KBM-7 (cell line): ENCODE measurements around the gene ZDHHC16.
A peak's percentile ranks its signal among the peaks of the same experiment; 100 is the strongest.
"Not testable (repeated sequence)": the region's sequence is repeated elsewhere in the genome, so short reads cannot be mapped to it uniquely, and the experiment has no call there.

Experiments
- DNase-seq: peaks from one replicate; pipeline ENCODE4 v3.0.0-alpha.2; 2015
- in situ Hi-C: fragments of 300-500 bp; cut with MboI; formaldehyde crosslinking; loops from 2 replicates; pipeline ENCODE4 v1.14.3; 2020; ENCODE audit warnings: low sequenced_read_pairs, low pct_unique_long_range_greater_than_20kb, mixed read lengths

The ZDHHC16 gene

DNA sequence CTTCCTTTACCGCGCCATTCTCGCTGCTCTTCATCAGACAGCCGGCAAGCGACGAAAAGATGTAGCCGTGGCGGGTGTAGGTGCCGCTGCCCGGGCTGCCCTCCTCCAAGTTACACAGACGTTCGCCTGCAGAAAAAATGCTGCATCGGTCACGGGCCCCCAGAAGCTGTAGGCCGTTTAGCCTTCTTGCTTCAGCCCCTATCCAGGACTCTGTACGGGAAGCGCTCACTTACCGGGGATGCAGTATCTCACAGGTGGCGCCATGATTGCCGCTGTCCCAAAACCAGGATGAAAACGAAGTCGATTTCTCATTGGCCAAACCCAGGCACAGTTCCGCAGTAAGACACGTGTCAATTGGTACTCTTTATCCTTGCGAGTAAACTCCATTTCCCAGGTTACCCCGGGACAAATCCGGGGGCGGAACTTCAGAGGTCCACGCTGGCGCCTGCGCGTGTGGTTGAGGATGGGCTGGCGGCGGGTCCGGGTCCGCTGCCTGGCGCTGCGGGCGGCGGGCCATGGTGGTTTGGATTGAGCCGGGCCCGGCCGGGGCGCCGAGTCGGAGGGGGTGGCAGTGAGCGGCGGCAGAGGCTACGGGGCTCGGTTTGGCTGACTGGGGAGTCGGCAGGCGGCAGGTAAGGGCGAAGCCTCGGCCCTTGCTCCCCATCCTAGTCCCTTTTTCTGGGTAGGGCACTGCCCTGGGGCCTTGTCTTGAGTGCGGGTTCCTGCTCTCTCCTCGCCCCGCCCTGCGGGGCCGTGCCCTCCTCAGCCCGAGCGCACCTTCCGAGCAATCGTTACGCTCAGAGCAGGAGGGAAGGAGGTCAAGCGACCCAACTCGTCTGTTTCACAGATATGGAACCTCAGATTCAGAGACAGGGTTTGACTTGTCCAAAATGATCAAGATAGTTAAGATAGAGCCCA is at the start of gene ZDHHC16, which contains the start of gene EXOSC1:
Gene ZDHHC16 (plus strand): TSS at position 454 of the 918 bp plus-strand sequence. CDS start 5,501 bp downstream, outside the sequence.
Gene EXOSC1 (minus strand): TSS at position 285 of the 918 bp plus-strand sequence. CDS start 21 bp downstream, at position 264.
- in situ Hi-C loops, result no loop called here
- DNase-seq, result peak; percentile 95

DNA sequence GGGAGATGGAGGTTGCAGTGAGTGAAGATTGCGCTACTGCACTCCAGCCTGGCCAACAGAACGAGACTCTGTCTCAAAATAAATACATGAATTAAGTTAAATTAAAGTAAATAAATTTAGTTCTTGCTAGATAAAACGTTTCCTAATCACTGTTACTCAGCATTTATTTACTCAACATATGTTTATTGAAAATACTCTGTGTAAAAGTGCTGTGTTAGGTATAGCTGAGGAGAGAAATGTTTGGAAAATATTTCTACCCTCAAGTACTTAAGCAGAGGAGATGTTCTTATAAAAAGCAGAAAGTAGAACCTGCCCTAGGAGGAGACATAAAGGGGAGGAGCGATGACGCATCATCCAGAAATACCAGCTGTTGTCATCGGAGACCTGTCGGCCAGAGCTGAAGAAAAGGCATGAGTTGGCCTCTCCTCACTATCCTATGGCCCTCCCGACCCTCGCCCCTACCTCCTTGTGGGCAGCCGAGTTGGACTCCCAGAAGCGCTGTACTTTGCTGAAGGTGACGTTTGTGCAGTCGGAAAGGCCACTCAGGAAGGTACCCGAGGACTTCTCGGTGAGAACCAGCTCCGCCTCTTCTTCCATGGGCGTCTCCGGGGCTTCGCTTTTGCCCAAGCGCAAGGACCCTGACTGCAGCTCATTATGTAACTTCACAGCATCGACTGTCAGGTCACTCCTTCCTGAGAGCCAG is 46.0 kb upstream of the ZDHHC16 start:
- in situ Hi-C loops, result no loop called here
- peak; percentile 75 for DNase-seq

DNA sequence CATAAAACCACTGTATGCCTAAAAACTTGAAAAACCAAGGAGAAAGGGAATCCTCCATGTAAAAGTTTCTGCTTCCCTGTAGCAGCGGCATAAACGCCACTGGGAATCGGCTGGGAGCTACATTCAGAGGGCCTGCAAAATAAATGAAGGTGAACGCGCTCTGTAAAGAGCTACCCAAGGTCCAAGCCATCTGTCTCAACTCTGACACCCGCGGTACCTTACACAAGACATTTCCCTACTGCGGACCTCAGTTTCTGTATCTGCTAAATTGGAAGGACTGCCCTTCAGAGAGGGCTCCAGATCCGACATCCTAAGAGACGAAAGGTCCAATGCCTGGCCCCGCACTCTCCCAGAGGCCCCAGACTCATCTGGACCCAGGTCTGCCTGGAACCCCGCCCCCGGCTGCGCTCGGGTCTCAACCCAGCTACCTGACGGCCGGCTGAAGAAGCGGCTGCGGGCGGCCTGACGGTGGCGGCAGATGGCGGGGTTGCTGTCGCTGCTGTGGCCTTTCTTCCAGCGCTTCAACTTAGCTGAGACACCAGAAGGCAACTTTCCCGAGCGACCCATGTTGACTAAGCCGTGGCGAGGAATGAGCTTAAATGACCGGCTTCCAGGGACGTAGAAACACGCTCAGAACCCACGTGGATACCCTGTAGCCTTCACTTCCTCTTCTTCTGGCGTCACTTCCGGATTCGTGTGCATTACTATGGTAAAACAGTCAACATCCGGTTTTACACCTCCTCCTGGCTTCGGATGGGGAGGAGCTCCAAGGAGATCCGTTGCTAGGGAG is 45.1 kb upstream of the ZDHHC16 start, which contains the start of gene RRP12:
Gene RRP12 (minus strand): TSS at position 676 of the 790 bp plus-strand sequence. CDS start 109 bp downstream, at position 567.
- in situ Hi-C loops, result no loop called here
- DNase-seq, result peak; percentile 96

DNA sequence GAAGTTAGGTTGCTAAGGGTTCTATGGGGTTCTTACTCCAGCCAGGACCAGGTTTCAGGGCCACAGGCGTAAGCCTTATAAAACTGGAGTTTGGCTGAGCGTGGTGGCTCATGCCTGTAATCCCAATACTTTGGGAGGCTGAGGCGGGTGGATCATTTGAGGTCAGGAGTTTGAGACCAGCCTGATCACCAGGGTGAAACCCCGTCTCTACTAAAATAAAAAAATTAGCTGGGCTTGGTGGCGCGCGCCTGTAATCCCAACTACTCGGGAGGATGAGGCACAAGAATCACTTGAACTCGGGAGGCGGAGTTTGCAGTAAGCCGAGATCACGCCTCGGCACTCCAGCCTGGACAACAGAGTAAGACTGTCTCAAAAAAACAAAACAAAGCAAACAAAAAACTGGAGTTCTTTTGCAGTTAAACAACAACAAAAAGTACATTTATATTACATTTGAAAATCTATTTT is 44.5 kb upstream of the ZDHHC16 start:
- in situ Hi-C loops, result no loop called here
- DNase-seq, result no peak

DNA sequence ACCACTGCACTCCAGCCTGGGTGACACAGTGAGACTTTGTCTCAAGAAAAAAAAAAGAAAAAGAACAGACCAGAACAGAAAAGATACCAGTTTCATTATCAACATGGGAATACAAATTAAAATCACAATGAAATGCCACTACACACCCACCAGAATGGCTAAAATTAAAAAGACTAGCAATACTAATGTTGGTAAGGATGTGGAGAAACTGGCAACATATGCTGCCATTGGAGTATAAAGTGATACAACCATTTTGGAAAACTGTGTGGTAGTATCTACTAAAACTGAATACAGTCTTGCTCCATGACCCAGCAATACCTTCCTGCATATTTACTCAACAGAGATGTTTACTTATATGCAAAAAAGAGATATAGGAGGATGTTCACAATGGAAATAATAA is 41.9 kb upstream of the ZDHHC16 start:
- in situ Hi-C loops, result no loop called here
- DNase-seq, result no peak

DNA sequence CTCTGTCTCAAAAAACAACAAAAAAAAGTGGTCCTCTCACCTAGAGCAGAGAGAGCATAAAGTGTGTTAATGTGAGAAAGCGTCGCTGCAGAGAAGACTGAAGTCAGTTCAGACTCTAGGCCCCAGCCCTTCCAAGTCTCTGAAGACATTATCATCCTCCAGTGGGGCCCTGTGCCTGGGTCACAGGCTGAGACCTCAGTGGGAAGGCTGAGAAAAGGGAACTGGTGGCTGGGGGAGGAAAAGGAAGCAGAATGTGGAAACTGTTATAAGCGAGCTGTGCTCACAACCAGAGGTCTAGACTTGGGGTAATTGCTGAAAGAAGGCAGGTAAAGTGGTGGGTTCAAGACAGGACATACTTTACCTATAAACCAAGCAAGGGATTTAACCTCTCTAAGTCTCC is 39.9 kb upstream of the ZDHHC16 start:
- in situ Hi-C loops, result no loop called here
- DNase-seq, result peak; percentile 85

DNA sequence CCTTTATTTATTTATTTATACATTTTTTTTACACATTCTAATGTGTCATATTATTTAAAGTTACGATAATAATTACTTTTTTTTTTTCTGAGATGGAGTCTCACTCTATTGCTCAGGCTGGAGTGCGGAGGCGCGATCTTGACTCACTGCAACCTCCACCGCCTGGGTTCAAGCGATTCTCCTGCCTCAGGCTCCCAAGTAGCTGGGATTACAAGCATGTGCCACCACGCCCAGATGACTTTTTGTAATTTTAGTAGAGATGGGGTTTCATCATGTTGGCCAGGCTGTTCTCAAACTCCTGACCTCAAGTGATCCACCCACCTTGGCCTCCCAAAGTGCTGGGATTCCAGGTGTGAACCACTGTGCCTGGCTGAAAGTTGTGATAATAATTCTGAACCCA is 39.5 kb upstream of the ZDHHC16 start:
- in situ Hi-C loops, DNase-seq: not testable (repeated sequence)

- in situ Hi-C loops, result no loop called here
- DNase-seq, result peak; percentile 89
These were observed 38.6 kb upstream of the ZDHHC16 start for GRCh38 chr10:97407211-97407951.

DNA sequence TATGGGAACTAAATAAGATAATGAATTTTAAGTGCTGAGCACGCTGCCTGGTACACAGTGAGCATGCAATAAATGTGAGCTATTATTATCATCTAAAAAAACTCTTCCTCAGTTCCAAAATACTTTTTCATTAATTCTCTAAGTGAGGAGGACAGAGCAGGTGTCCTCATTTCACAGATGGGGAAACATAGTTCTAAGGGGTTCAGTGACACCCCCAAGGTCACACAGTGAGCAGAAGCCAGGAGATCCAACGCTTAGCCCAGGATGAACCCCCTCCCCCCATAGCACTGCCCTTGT is 38.1 kb upstream of the ZDHHC16 start:
- in situ Hi-C loops, result no loop called here
- DNase-seq, result no peak

GRCh38 chr10:97408496-97408992 is 37.4 kb upstream of the ZDHHC16 start:
- no peak for DNase-seq
- in situ Hi-C loops, result no loop called here

- in situ Hi-C loops, result no loop called here
These were observed 34.6 kb upstream of the ZDHHC16 start for GRCh38 chr10:97411406-97411805.

DNA sequence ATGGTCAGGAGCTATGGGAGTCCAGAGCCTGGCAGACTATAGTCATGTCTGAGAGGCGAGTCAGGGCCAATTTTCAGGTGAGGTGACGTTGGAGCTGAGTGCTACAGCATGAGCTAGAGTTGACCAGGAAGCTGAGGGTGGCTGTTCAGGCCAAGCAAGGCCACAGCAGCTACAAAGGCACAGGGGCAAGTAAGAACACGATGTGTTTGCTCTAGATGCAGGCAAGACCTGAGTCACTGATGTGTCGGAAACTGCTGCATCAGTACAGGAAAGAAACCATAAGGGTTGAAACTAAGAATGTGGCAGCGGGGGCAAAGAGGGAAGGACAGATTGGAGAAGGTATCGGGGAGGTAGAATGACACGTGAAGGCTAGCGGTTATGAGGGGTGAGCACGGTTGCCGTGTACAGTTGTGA is 33.1 kb upstream of the ZDHHC16 start:
- in situ Hi-C loops, result no loop called here
- no peak for DNase-seq

More at GRCh38 chr10:97411406-97411805, 34.6 kb upstream of the ZDHHC16 start:
- DNase-seq, result no peak

- in situ Hi-C loops, result no loop called here
- no peak for DNase-seq
These were observed 29.4 kb upstream of the ZDHHC16 start for GRCh38 chr10:97416565-97416964.

DNA sequence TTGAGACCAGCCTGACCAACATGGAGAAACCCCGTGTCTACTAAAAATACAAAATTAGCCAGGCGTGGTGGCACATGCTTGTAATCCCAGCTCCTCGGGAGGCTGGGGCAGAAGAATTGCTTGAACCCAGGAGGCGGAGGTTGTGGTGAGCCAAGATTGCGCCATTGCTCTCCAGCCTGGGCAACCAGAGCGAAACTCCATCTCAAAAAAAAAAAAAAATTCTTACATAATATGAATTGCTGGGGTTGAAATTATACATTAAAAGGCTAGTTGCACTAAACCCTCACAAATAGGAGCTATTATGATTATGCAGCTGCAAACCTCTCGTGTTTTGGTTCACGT is 22.2 kb upstream of the ZDHHC16 start:
- DNase-seq, in situ Hi-C loops: not testable (repeated sequence)

GRCh38 chr10:97425964-97426775 is 19.8 kb upstream of the ZDHHC16 start, which contains the start of gene PGAM1:
Gene PGAM1, plus strand, starts transcription at chr10:97426191. Its CDS starts 117 bp downstream, at chr10:97426308.
- DNase-seq, result peak; percentile 98
- in situ Hi-C loops, result no loop called here

DNA sequence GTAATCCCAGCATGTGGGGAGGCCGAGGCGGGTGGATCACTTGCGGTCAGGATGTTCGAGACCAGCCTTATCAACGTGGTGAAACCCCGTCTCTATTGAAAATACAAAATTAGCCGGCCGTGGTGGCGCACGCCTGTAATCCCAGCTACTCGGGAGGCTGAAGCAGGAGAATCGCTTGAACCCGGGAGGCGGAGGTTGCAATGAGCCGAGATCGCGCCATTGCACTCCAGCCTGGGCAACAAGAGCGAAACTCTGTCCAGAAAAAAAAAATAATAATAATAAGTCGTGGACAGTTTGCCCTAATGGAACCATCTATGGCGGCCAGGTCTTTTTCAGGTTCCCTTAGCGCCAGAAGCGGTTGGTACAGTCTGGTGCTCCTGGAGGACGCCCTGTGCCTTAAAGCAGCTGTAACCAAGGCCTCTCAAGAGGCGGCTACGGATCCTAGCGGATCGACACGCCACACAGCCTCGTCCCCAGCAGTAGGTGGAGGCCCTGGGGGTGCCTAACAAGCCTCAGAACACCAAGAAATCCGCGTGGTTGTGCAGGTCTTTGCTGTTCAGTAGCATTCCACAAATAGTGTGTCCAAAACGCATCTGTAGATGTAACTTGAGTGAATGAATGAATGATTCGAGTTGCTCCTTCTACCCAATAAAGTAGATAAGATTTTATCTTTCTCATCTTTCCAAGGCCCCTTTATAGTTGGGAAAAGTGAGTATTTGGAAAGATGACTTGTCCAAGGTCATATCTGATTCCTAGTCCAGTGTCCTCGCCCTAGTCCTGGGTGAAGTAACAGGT is 19.0 kb upstream of the ZDHHC16 start:
- no peak for DNase-seq
- in situ Hi-C loops, result no loop called here
